Vagina (tissue), 2 donors: Measurements from ENCODE around the gene FBXW4. TPM values are rescaled to one million over a fixed set of nuclear protein-coding genes. Genes with fewer than 3 reads are reported as not detected.

Source experiments
- DNase-seq, 2 donors: peaks; one replicate each; pipeline ENCODE4 v3.0.0-alpha.2; 2017; ENCODE audit errors: extremely low spot score in 2 of 2
- H3K27ac ChIP-seq: fragments of 200-600 bp; sonication (generic); one replicate; pipeline ENCODE4 v1.5.1; 2019
- H3K27me3 ChIP-seq: fragments of 200-600 bp; sonication (generic); one replicate; pipeline ENCODE4 v1.5.1; 2019
- H3K36me3 ChIP-seq, 2 donors: fragments of 200-600 bp; sonication (generic); one replicate each; pipeline ENCODE4 v1.5.1; 2017 to 2019
- H3K4me1 ChIP-seq: fragments of 200-600 bp; sonication (generic); one replicate; pipeline ENCODE4 v1.5.1; 2019
- H3K4me3 ChIP-seq, 2 donors: fragments of 200-600 bp; sonication (generic); 1 replicate in 1 of 2; 2 replicates in 1 of 2; pipeline ENCODE4 v1.5.1; 2016 to 2019
- H3K9me3 ChIP-seq: fragments of 200-600 bp; sonication (generic); one replicate; pipeline ENCODE4 v1.5.1; 2019
- POLR2A ChIP-seq, 2 donors: fragments of 450-650 bp; IDR thresholded peaks; one replicate each; pipeline ENCODE4 v1.6.1; 2017; ENCODE audit warnings: antibody characterized with exemption in 2 of 2, mild to moderate bottlenecking in 2 of 2, moderate library complexity in 2 of 2
- POLR2AphosphoS5 ChIP-seq, 2 donors: sonication (generic); formaldehyde crosslinking; IDR thresholded peaks; one replicate each; pipeline ENCODE4 v1.9.0; 2017; ENCODE audit warnings: antibody characterized with exemption in 2 of 2, mild to moderate bottlenecking in 2 of 2, low read depth in 1 of 2; ENCODE audit not compliant: insufficient read depth in 1 of 2
- intact Hi-C: fragments of 100-400 bp; cut with DNase I; formaldehyde crosslinking; loops from one replicate; pipeline ENCODE4 v1.15.1; 2023
- total RNA-seq: library from RNA; depleted of rRNA; stranded (reverse); fragments of >200 nt; gene quantifications from one replicate; pipeline ENCODE4 v1.2.3, GENCODE V29; 2016
- TF ChIP-seq, protein P1 (sequence below), 3 experiments: fragments of 450-650 bp in 2 of 3; fragments of 200-600 bp in 1 of 3; sonication (generic) in 1 of 3; IDR thresholded peaks; one replicate each; pipeline ENCODE4 v1.5.1; 2017 to 2019; ENCODE audit warnings: antibody characterized with exemption in 3 of 3, mild to moderate bottlenecking in 2 of 3, moderate library complexity in 2 of 3

FBXW4 gene
- total RNA-seq, 1 donor from 2014 or later, result 49.6 TPM

- H3K27ac ChIP-seq, result no peak overlapping the region
- intact Hi-C loops, result no loop called here
- TF ChIP-seq POLR2AphosphoS5 (IDR thresholded peaks at IDR 0.05; ENCODE audit: insufficient read depth in 1 of 2, low read depth in 1 of 2), result no peak
- TF ChIP-seq POLR2A (IDR thresholded peaks at IDR 0.05), result no peak
- TF ChIP-seq, protein P1, sequence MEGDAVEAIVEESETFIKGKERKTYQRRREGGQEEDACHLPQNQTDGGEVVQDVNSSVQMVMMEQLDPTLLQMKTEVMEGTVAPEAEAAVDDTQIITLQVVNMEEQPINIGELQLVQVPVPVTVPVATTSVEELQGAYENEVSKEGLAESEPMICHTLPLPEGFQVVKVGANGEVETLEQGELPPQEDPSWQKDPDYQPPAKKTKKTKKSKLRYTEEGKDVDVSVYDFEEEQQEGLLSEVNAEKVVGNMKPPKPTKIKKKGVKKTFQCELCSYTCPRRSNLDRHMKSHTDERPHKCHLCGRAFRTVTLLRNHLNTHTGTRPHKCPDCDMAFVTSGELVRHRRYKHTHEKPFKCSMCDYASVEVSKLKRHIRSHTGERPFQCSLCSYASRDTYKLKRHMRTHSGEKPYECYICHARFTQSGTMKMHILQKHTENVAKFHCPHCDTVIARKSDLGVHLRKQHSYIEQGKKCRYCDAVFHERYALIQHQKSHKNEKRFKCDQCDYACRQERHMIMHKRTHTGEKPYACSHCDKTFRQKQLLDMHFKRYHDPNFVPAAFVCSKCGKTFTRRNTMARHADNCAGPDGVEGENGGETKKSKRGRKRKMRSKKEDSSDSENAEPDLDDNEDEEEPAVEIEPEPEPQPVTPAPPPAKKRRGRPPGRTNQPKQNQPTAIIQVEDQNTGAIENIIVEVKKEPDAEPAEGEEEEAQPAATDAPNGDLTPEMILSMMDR (IDR thresholded peaks at IDR 0.05), result no peak
- peaks cover 0 to 38% of the 10 kb centered on the region in 2 donors for H3K36me3 ChIP-seq
- H3K4me3 ChIP-seq, result no peak overlapping the region
- no peaks in the 10 kb centered on the region for H3K4me1 ChIP-seq
- H3K27me3 ChIP-seq, result no peaks in the 10 kb centered on the region
- DNase-seq, result no peak
- no peaks in the 10 kb centered on the region for H3K9me3 ChIP-seq
These were observed 82.9 kb downstream of the FBXW4 start for GRCh38 chr10:101612086-101612485.

- intact Hi-C loops, result no loop called here
These were observed 83.7 kb downstream of the FBXW4 start for GRCh38 chr10:101611096-101611905.

GRCh38 chr10:101609481-101609880 lies 85.5 kb downstream of the FBXW4 start:
- no peaks in the 10 kb centered on the region for H3K4me1 ChIP-seq
- no peak for TF ChIP-seq POLR2AphosphoS5 (IDR thresholded peaks at IDR 0.05; ENCODE audit: insufficient read depth in 1 of 2, low read depth in 1 of 2)
- no peak for TF ChIP-seq POLR2A (IDR thresholded peaks at IDR 0.05)
- TF ChIP-seq, protein P1 (IDR thresholded peaks at IDR 0.05), result no peak
- no peak overlapping the region for H3K27ac ChIP-seq
- H3K9me3 ChIP-seq, result no peaks in the 10 kb centered on the region
- H3K4me3 ChIP-seq, result no peak overlapping the region
- DNase-seq, result no peak
- H3K36me3 ChIP-seq, result peaks cover 0 to 41% of the 10 kb centered on the region in 2 donors
- intact Hi-C loops, result loop anchor here (10.0 kb wide), 1 partner anchor 165 kb away; the partner anchor contains the start of gene FGF8
- no peaks in the 10 kb centered on the region for H3K27me3 ChIP-seq

More at GRCh38 chr10:101611096-101611905, 83.7 kb downstream of the FBXW4 start:
- Histone ChIP-seq H3K4me1 (no peaks in the 10 kb centered on the region), H3K36me3 (peaks cover 0 to 40% of the 10 kb centered on the region in 2 donors), H3K9me3 (no peaks in the 10 kb centered on the region), H3K27me3 (no peaks in the 10 kb centered on the region), H3K27ac (no peak overlapping the region), H3K4me3 (no peak overlapping the region)
- DNase-seq, result no peak
- TF ChIP-seq, protein P1 (IDR thresholded peaks at IDR 0.05), result no peak
- TF ChIP-seq POLR2AphosphoS5 (IDR thresholded peaks at IDR 0.05; ENCODE audit: insufficient read depth in 1 of 2, low read depth in 1 of 2) (no peak), POLR2A (IDR thresholded peaks at IDR 0.05) (no peak)

DNA sequence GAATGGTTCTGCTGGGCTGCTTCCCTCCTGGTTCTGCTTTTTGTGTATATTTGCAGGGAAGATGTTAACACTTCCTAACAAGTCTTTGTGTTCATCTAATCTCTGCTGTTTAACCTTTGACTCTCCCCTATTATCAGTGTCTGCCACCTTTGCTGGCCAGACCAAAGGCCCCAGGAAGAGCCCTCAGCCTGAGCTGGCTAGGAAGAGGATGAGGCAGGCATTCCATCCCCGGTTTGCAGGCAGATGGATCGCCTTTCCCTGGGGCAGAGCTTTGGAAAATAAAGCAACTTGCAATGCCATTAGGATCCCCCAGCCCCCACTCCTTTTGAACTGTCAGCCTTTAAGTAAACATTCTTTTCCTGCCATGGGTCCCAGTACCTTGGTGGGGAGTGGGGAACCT lies 87.8 kb downstream of the FBXW4 start:
- intact Hi-C loops, result loop anchor here (10.0 kb wide), 1 partner anchor 168 kb away; the partner anchor contains the start of gene FGF8
- no peaks in the 10 kb centered on the region for H3K27me3 ChIP-seq
- H3K36me3 ChIP-seq, result peaks cover 0 to 36% of the 10 kb centered on the region in 2 donors
- TF ChIP-seq POLR2A (IDR thresholded peaks at IDR 0.05) (no peak), POLR2AphosphoS5 (IDR thresholded peaks at IDR 0.05; ENCODE audit: insufficient read depth in 1 of 2, low read depth in 1 of 2) (no peak)
- TF ChIP-seq, protein P1 (IDR thresholded peaks at IDR 0.05), result no peak
- no peaks in the 10 kb centered on the region for H3K4me1 ChIP-seq
- no peak overlapping the region for H3K27ac ChIP-seq
- DNase-seq, result no peak
- no peak overlapping the region for H3K4me3 ChIP-seq
- H3K9me3 ChIP-seq, result no peaks in the 10 kb centered on the region
